Stimulated activated memory B cell treated with anti-CD40 and anti-IgM and Interleukin-4, amounts not matched to agents 10 μg/mL and 1 μg/mL and 100 μg/mL, for 72 hours (primary cell): ENCODE results near the gene ZNF827.

Experiments
- ATAC-seq: fragments of 150-1000 bp; cut with Tn5 transposase; 2 replicates; pipeline ENCODE4 v1.10.0; 2021
- H3K27ac Mint-ChIP-seq: one replicate; pipeline ENCODE4 v1.8.0; 2022; ENCODE audit warnings: mild to moderate bottlenecking, mixed read lengths
- H3K27me3 Mint-ChIP-seq: one replicate; pipeline ENCODE4 v1.8.0; 2022; ENCODE audit warnings: mixed read lengths
- H3K36me3 Mint-ChIP-seq: one replicate; pipeline ENCODE4 v1.8.0; 2022; ENCODE audit warnings: mixed read lengths
- H3K4me1 Mint-ChIP-seq: one replicate; pipeline ENCODE4 v1.8.0; 2022; ENCODE audit warnings: mixed read lengths
- H3K4me3 Mint-ChIP-seq: one replicate; pipeline ENCODE4 v1.8.0; 2022; ENCODE audit warnings: mild to moderate bottlenecking, moderate library complexity, mixed read lengths
- H3K9me3 Mint-ChIP-seq: one replicate; pipeline ENCODE4 v1.8.0; 2022; ENCODE audit warnings: mixed read lengths

ZNF827 gene

GRCh38 chr4:145868637-145869409 lies 69.8 kb downstream of the ZNF827 start:
- H3K27me3 Mint-ChIP-seq: no peaks in the 10 kb centered on the region
- peaks cover 48% of the 10 kb centered on the region for H3K4me1 Mint-ChIP-seq
- H3K4me3 Mint-ChIP-seq: no peak overlapping the region
- no peak overlapping the region for H3K27ac Mint-ChIP-seq
- no peak for ATAC-seq
- H3K9me3 Mint-ChIP-seq: no peaks in the 10 kb centered on the region
- H3K36me3 Mint-ChIP-seq: peaks cover 32% of the 10 kb centered on the region

GRCh38 chr4:145867406-145867805 lies 71.2 kb downstream of the ZNF827 start:
- no peak overlapping the region for H3K4me3 Mint-ChIP-seq
- H3K9me3 Mint-ChIP-seq: no peaks in the 10 kb centered on the region
- H3K36me3 Mint-ChIP-seq: peaks cover 30% of the 10 kb centered on the region
- no peak overlapping the region for H3K27ac Mint-ChIP-seq
- H3K27me3 Mint-ChIP-seq: no peaks in the 10 kb centered on the region
- ATAC-seq: no peak
- H3K4me1 Mint-ChIP-seq: peaks cover 61% of the 10 kb centered on the region

- H3K36me3 Mint-ChIP-seq: peaks cover 26% of the 10 kb centered on the region
- H3K27me3 Mint-ChIP-seq: no peaks in the 10 kb centered on the region
- H3K27ac Mint-ChIP-seq: no peak overlapping the region
- ATAC-seq: no peak
- H3K9me3 Mint-ChIP-seq: no peaks in the 10 kb centered on the region
- H3K4me3 Mint-ChIP-seq: no peak overlapping the region
- peaks cover 58% of the 10 kb centered on the region for H3K4me1 Mint-ChIP-seq
Observed at GRCh38 chr4:145866991-145867390, 71.6 kb downstream of the ZNF827 start.

GRCh38 chr4:145865274-145865941 lies 73.2 kb downstream of the ZNF827 start:
- Mint-ChIP-seq H3K27me3 (no peaks in the 10 kb centered on the region), H3K4me3 (no peak overlapping the region), H3K9me3 (no peaks in the 10 kb centered on the region), H3K4me1 (peaks cover 46% of the 10 kb centered on the region), H3K27ac (peak overlapping the region; percentile 12), H3K36me3 (peaks cover 31% of the 10 kb centered on the region)
- no peak for ATAC-seq

GRCh38 chr4:145863191-145863590 lies 75.4 kb downstream of the ZNF827 start:
- peak; percentile 34 for ATAC-seq
- H3K9me3 Mint-ChIP-seq: no peaks in the 10 kb centered on the region
- H3K4me1 Mint-ChIP-seq: peaks cover 37% of the 10 kb centered on the region
- no peak overlapping the region for H3K4me3 Mint-ChIP-seq
- H3K36me3 Mint-ChIP-seq: peaks cover 47% of the 10 kb centered on the region
- no peak overlapping the region for H3K27ac Mint-ChIP-seq
- no peaks in the 10 kb centered on the region for H3K27me3 Mint-ChIP-seq

- no peak overlapping the region for H3K27ac Mint-ChIP-seq
- no peak for ATAC-seq
- H3K36me3 Mint-ChIP-seq: peaks cover 52% of the 10 kb centered on the region
- H3K9me3 Mint-ChIP-seq: no peaks in the 10 kb centered on the region
- no peak overlapping the region for H3K4me3 Mint-ChIP-seq
- H3K27me3 Mint-ChIP-seq: no peaks in the 10 kb centered on the region
- H3K4me1 Mint-ChIP-seq: peaks cover 37% of the 10 kb centered on the region
Observed at GRCh38 chr4:145861336-145862318, 77.0 kb downstream of the ZNF827 start.

- H3K36me3 Mint-ChIP-seq: peaks cover 48% of the 10 kb centered on the region
- H3K4me3 Mint-ChIP-seq: no peak overlapping the region
- no peak for ATAC-seq
- H3K4me1 Mint-ChIP-seq: peaks cover 32% of the 10 kb centered on the region
- H3K9me3 Mint-ChIP-seq: no peaks in the 10 kb centered on the region
- no peak overlapping the region for H3K27ac Mint-ChIP-seq
- H3K27me3 Mint-ChIP-seq: no peaks in the 10 kb centered on the region
Observed at GRCh38 chr4:145860897-145861296, 77.7 kb downstream of the ZNF827 start.

GRCh38 chr4:145860446-145860845 lies 78.2 kb downstream of the ZNF827 start:
- no peak overlapping the region for H3K4me3 Mint-ChIP-seq
- H3K27ac Mint-ChIP-seq: no peak overlapping the region
- no peak for ATAC-seq
- H3K27me3 Mint-ChIP-seq: no peaks in the 10 kb centered on the region
- H3K9me3 Mint-ChIP-seq: no peaks in the 10 kb centered on the region
- peaks cover 28% of the 10 kb centered on the region for H3K4me1 Mint-ChIP-seq
- H3K36me3 Mint-ChIP-seq: peaks cover 44% of the 10 kb centered on the region

- H3K27ac Mint-ChIP-seq: no peak overlapping the region
- no peaks in the 10 kb centered on the region for H3K27me3 Mint-ChIP-seq
- no peaks in the 10 kb centered on the region for H3K9me3 Mint-ChIP-seq
- H3K4me3 Mint-ChIP-seq: no peak overlapping the region
- peaks cover 26% of the 10 kb centered on the region for H3K4me1 Mint-ChIP-seq
- H3K36me3 Mint-ChIP-seq: peaks cover 42% of the 10 kb centered on the region
- no peak for ATAC-seq
Observed at GRCh38 chr4:145859926-145860325, 78.7 kb downstream of the ZNF827 start.

- no peaks in the 10 kb centered on the region for H3K27me3 Mint-ChIP-seq
- peaks cover 47% of the 10 kb centered on the region for H3K36me3 Mint-ChIP-seq
- no peak for ATAC-seq
Observed at GRCh38 chr4:145859426-145859825, 79.2 kb downstream of the ZNF827 start.

GRCh38 chr4:145852256-145852839 lies 86.3 kb downstream of the ZNF827 start:
- no peaks in the 10 kb centered on the region for H3K27me3 Mint-ChIP-seq
- H3K36me3 Mint-ChIP-seq: peaks cover 48% of the 10 kb centered on the region
- H3K9me3 Mint-ChIP-seq: no peaks in the 10 kb centered on the region
- H3K4me1 Mint-ChIP-seq: peaks cover 10% of the 10 kb centered on the region
- no peak for ATAC-seq
- no peak overlapping the region for H3K27ac Mint-ChIP-seq
- no peak overlapping the region for H3K4me3 Mint-ChIP-seq

More at GRCh38 chr4:145859426-145859825, 79.2 kb downstream of the ZNF827 start:
- no peak overlapping the region for H3K27ac Mint-ChIP-seq
- H3K4me3 Mint-ChIP-seq: no peak overlapping the region
- H3K9me3 Mint-ChIP-seq: no peaks in the 10 kb centered on the region
- H3K4me1 Mint-ChIP-seq: peaks cover 30% of the 10 kb centered on the region

GRCh38 chr4:145851511-145852201 lies 87.0 kb downstream of the ZNF827 start:
- ATAC-seq: no peak
- Mint-ChIP-seq H3K4me3 (no peak overlapping the region), H3K4me1 (peaks cover 10% of the 10 kb centered on the region), H3K9me3 (no peaks in the 10 kb centered on the region), H3K36me3 (peaks cover 43% of the 10 kb centered on the region), H3K27me3 (no peaks in the 10 kb centered on the region), H3K27ac (no peak overlapping the region)

- ATAC-seq: no peak
- Mint-ChIP-seq H3K9me3 (no peaks in the 10 kb centered on the region), H3K36me3 (peaks cover 58% of the 10 kb centered on the region), H3K27ac (no peak overlapping the region), H3K4me3 (no peak overlapping the region), H3K4me1 (peaks cover 17% of the 10 kb centered on the region), H3K27me3 (no peaks in the 10 kb centered on the region)
Observed at GRCh38 chr4:145847764-145848163, 90.9 kb downstream of the ZNF827 start.

- peaks cover 12% of the 10 kb centered on the region for H3K4me1 Mint-ChIP-seq
- no peak for ATAC-seq
- no peaks in the 10 kb centered on the region for H3K27me3 Mint-ChIP-seq
- H3K36me3 Mint-ChIP-seq: peaks cover 65% of the 10 kb centered on the region
- no peaks in the 10 kb centered on the region for H3K9me3 Mint-ChIP-seq
- no peak overlapping the region for H3K27ac Mint-ChIP-seq
- H3K4me3 Mint-ChIP-seq: no peak overlapping the region
Observed at GRCh38 chr4:145845118-145845517, 93.5 kb downstream of the ZNF827 start.
